Brain microvascular endothelial cell (primary cell): ENCODE results near the gene WAS.
"Not testable (repeated sequence)": the region's sequence is repeated elsewhere in the genome, so short reads cannot be mapped to it uniquely, and the experiment has no call there.

ENCODE experiments used
- DNase-seq: peaks from one replicate; pipeline ENCODE4 v3.0.0-alpha.2; 2020
- H3K27ac ChIP-seq: fragments of 250-450 bp; sonication (Bioruptor Pico); 2 replicates; pipeline ENCODE4 v1.5.1; 2020; ENCODE audit warnings: mild to moderate bottlenecking, moderate library complexity
- H3K27me3 ChIP-seq: fragments of 250-450 bp; sonication (Bioruptor Pico); replicated peaks from 2 replicates; pipeline ENCODE4 v1.5.1; 2020; ENCODE audit warnings: mild to moderate bottlenecking
- H3K36me3 ChIP-seq: fragments of 250-450 bp; sonication (Bioruptor Pico); replicated peaks from 2 replicates; pipeline ENCODE4 v1.5.1; 2020; ENCODE audit warnings: mild to moderate bottlenecking
- H3K4me3 ChIP-seq: 2 replicates; pipeline ENCODE4 v1.5.1; 2011; ENCODE audit warnings: low read depth, mild to moderate bottlenecking, control low read depth, low read length, moderate library complexity
- in situ Hi-C: cut with HindIII; loops from 2 replicates; pipeline ENCODE4 v1.10.0; 2017; ENCODE audit warnings: low sequenced_read_pairs, low pct_ligation_motif_present
- TF ChIP-seq, protein P1 (sequence below): IDR thresholded peaks from 2 replicates; pipeline ENCODE4 v1.5.1; 2011; ENCODE audit warnings: low read depth, mild to moderate bottlenecking, moderate library complexity, low read length, control low read depth, inconsistent platforms; ENCODE audit errors: missing control alignments

Gene WAS

GRCh38 chrX:48676106-48676892 is 7.3 kb upstream of the WAS start:
- TF ChIP-seq, protein P1, sequence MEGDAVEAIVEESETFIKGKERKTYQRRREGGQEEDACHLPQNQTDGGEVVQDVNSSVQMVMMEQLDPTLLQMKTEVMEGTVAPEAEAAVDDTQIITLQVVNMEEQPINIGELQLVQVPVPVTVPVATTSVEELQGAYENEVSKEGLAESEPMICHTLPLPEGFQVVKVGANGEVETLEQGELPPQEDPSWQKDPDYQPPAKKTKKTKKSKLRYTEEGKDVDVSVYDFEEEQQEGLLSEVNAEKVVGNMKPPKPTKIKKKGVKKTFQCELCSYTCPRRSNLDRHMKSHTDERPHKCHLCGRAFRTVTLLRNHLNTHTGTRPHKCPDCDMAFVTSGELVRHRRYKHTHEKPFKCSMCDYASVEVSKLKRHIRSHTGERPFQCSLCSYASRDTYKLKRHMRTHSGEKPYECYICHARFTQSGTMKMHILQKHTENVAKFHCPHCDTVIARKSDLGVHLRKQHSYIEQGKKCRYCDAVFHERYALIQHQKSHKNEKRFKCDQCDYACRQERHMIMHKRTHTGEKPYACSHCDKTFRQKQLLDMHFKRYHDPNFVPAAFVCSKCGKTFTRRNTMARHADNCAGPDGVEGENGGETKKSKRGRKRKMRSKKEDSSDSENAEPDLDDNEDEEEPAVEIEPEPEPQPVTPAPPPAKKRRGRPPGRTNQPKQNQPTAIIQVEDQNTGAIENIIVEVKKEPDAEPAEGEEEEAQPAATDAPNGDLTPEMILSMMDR, result no peak
- peak overlapping the region; percentile 74 for H3K4me3 ChIP-seq
- no peaks in the 10 kb centered on the region for H3K27me3 ChIP-seq
- DNase-seq, result peak; percentile 79
- H3K36me3 ChIP-seq, result no peaks in the 10 kb centered on the region
- H3K27ac ChIP-seq, result peak overlapping the region; percentile 38
- in situ Hi-C loops, result no loop called here

GRCh38 chrX:48676893-48677270 is 6.7 kb upstream of the WAS start:
- TF ChIP-seq, protein P1, result no peak
- no peak for DNase-seq

DNA sequence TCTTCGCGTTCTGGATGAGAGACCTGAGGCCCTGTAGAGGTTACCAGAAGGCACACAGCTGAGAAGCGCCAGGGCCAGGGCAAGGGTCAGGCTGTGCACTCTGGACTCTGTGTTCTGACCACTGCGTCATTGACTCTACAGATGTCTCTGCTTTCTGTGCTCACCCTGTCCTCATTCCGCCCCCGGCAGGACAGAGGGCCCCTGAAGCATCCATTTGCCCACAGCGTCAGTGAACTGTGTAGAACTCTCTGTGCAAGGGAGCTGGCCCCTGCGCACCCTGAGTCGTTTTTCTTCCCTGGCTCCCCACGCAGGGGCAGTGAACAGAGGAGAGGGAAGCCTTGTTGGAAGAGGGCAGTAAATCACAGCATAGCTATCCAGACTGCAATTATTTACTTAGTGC is 6.1 kb upstream of the WAS start:
- H3K27ac ChIP-seq, result no peak overlapping the region
- no peaks in the 10 kb centered on the region for H3K36me3 ChIP-seq
- peak overlapping the region; percentile 74 for H3K4me3 ChIP-seq
- no peak for DNase-seq
- in situ Hi-C loops, result no loop called here
- TF ChIP-seq, protein P1, result no peak
- no peaks in the 10 kb centered on the region for H3K27me3 ChIP-seq

More at GRCh38 chrX:48676893-48677270, 6.7 kb upstream of the WAS start:
- no peaks in the 10 kb centered on the region for H3K27me3 ChIP-seq
- H3K36me3 ChIP-seq, result no peaks in the 10 kb centered on the region
- peak overlapping the region; percentile 38 for H3K27ac ChIP-seq
- in situ Hi-C loops, result no loop called here
- peak overlapping the region; percentile 74 for H3K4me3 ChIP-seq

DNA sequence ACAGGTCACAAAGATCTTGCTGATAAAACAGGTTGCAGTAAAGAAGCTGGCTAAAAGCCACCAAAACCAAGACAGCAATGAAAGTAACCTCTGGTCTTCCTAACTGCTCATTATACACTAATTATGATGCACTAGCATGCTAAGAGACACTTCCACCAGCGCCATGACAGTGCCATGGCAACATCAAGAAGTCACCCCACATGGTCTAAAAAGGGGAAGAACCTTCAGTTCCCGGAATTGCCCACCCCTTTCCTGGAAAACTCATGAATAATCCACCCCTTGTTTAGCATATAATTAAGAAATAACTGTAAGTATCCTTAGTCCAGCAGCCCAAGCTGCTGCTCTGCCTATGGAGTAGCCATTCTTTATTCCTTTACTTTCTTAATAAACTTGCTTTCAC is 3.1 kb upstream of the WAS start:
- DNase-seq, in situ Hi-C loops, H3K4me3 ChIP-seq, H3K27ac ChIP-seq, H3K27me3 ChIP-seq, H3K36me3 ChIP-seq: not testable (repeated sequence)

GRCh38 chrX:48680925-48681324 is 2.7 kb upstream of the WAS start:
- H3K36me3 ChIP-seq, H3K4me3 ChIP-seq, DNase-seq, in situ Hi-C loops, H3K27me3 ChIP-seq, H3K27ac ChIP-seq: not testable (repeated sequence)

- DNase-seq, result no peak
- Histone ChIP-seq H3K4me3 (no peak overlapping the region), H3K27ac (no peak overlapping the region), H3K36me3 (no peaks in the 10 kb centered on the region), H3K27me3 (no peaks in the 10 kb centered on the region)
- TF ChIP-seq, protein P1, result no peak
- in situ Hi-C loops, result no loop called here
Observed at GRCh38 chrX:48681539-48682183, 1.9 kb upstream of the WAS start.

DNA sequence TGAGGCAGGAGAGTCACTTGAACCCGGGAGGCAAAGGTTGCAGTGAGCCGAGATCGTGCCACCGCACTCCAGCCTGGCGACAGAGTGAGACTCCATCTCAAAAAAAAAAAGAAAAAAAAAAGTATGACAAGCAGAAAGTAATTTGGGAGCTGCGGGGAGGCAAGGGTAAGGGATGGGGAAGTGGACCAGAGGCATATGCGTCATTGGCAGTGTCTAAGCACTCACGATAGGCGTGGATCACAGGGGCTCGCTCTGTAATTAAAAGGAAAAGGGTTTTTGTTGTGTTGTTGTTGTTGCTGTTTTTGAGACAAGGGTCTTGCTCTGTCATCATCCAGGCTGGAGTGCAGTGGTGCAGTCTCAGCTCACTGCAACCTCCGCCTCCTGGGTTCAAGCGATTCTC is 804 bp upstream of the WAS start:
- in situ Hi-C loops, DNase-seq, H3K4me3 ChIP-seq, H3K27me3 ChIP-seq, H3K27ac ChIP-seq, H3K36me3 ChIP-seq: not testable (repeated sequence)
